Ishikawa (cell line): Measurements from ENCODE around the gene TMEM212.

Experiments used
- CEBPB ChIP-seq: IDR thresholded peaks from 2 replicates; pipeline ENCODE4 v1.6.1; 2012
- CREB1 ChIP-seq: IDR thresholded peaks from 2 replicates; pipeline ENCODE4 v1.6.1; 2012; ENCODE audit warnings: low read depth
- EGR1 ChIP-seq: IDR thresholded peaks from 2 replicates; pipeline ENCODE4 v1.6.1; 2012
- EP300 ChIP-seq: IDR thresholded peaks from 2 replicates; pipeline ENCODE4 v1.6.1; 2012; ENCODE audit warnings: borderline replicate concordance
- FOXM1 ChIP-seq: IDR thresholded peaks from 2 replicates; pipeline ENCODE4 v1.6.1; 2012; ENCODE audit warnings: low read depth, borderline replicate concordance
- MAX ChIP-seq: IDR thresholded peaks from 2 replicates; pipeline ENCODE4 v1.6.1; 2012
- NFIC ChIP-seq: IDR thresholded peaks from 2 replicates; pipeline ENCODE4 v1.6.1; 2012
- RAD21 ChIP-seq: IDR thresholded peaks from 2 replicates; pipeline ENCODE4 v1.6.1; 2012; ENCODE audit warnings: low read depth
- REST ChIP-seq: IDR thresholded peaks from 2 replicates; pipeline ENCODE4 v1.6.1; 2012; ENCODE audit warnings: low read depth, mild to moderate bottlenecking
- TAF1 ChIP-seq: IDR thresholded peaks from 2 replicates; pipeline ENCODE4 v1.6.1; 2012; ENCODE audit warnings: low read depth, mild to moderate bottlenecking
- TCF12 ChIP-seq: IDR thresholded peaks from 2 replicates; pipeline ENCODE4 v1.6.1; 2012; ENCODE audit warnings: low read depth
- TEAD4 ChIP-seq: IDR thresholded peaks from 2 replicates; pipeline ENCODE4 v1.6.1; 2012
- USF1 ChIP-seq: IDR thresholded peaks from 2 replicates; pipeline ENCODE4 v1.6.1; 2012
- YY1 ChIP-seq: IDR thresholded peaks from 2 replicates; pipeline ENCODE4 v1.6.1; 2012; ENCODE audit warnings: low read depth
- ZBTB7A ChIP-seq: IDR thresholded peaks from 2 replicates; pipeline ENCODE4 v1.6.1; 2012; ENCODE audit warnings: low read depth

Gene TMEM212

GRCh38 chr3:171836855-171837254 lies 6.3 kb upstream of the TMEM212 start:
- TF ChIP-seq EGR1, result no peak
- TF ChIP-seq MAX, result no peak
- no peak for TF ChIP-seq USF1
- no peak for TF ChIP-seq RAD21
- TF ChIP-seq TEAD4, result no peak
- no peak for TF ChIP-seq REST
- TF ChIP-seq ZBTB7A, result no peak
- no peak for TF ChIP-seq NFIC
- no peak for TF ChIP-seq TCF12
- TF ChIP-seq CEBPB, result no peak
- TF ChIP-seq TAF1, result no peak
- no peak for TF ChIP-seq FOXM1

- no peak for TF ChIP-seq RAD21
- no peak for TF ChIP-seq REST
- TF ChIP-seq MAX, result no peak
- no peak for TF ChIP-seq CEBPB
- TF ChIP-seq USF1, result no peak
- no peak for TF ChIP-seq TEAD4
- TF ChIP-seq FOXM1, result no peak
- TF ChIP-seq CREB1, result no peak
- TF ChIP-seq YY1, result no peak
- no peak for TF ChIP-seq NFIC
- no peak for TF ChIP-seq TAF1
- TF ChIP-seq EP300, result no peak
- no peak for TF ChIP-seq TCF12
- TF ChIP-seq EGR1, result no peak
- TF ChIP-seq ZBTB7A, result no peak
Observed at GRCh38 chr3:171837698-171838097, 5.5 kb upstream of the TMEM212 start.

DNA sequence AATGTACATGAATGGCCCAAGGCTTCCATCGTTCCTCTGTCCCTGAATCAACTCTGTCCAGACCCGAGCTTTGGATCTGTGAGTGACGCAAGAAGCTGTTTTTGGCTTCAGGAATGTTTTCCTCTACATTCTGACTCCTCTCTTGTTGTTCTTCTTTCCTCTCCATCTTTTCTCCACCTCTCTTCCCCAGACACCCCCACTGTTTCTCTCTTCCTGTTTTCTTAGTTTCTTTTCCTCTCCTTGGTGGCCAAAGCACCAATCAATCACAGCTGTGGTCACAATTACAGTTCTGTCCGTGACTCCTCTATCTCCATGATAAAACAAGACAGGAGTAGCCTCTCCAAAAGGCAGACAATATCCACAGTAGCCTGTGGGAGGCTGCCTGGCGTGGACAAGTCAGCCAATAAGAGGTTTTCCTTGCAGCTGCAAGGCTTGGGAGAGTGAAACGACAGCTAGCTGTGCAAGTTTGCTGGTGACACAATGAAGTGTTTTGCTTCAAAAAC lies 4.9 kb upstream of the TMEM212 start:
- no peak for TF ChIP-seq EP300
- no peak for TF ChIP-seq MAX
- no peak for TF ChIP-seq FOXM1
- no peak for TF ChIP-seq TAF1
- no peak for TF ChIP-seq CREB1
- no peak for TF ChIP-seq YY1
- TF ChIP-seq USF1, result no peak
- TF ChIP-seq RAD21, result no peak
- TF ChIP-seq ZBTB7A, result no peak
- no peak for TF ChIP-seq TCF12
- no peak for TF ChIP-seq TEAD4
- TF ChIP-seq EGR1, result no peak
- TF ChIP-seq REST, result no peak
- TF ChIP-seq NFIC, result no peak
- TF ChIP-seq CEBPB, result no peak

DNA sequence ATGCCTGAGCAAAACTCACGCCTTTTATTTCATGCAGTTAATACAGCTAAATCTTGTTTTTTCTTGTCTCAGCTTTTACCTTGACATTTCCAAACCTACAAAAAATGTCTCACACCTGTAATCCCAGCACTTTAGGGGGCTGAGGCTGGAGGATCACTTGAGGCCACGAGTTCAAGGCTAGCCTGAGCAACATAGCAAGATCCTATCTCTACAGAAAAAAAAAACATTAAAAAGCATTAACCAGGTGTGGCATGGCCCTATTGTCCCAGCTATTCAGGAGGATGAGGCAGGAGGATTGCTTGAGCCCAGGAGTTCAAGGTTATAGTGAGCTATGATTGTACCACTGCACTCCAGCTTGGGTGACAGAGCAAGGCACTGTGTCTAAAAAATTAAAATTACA lies 3.9 kb upstream of the TMEM212 start:
- TF ChIP-seq FOXM1 (no peak), TCF12 (no peak), TAF1 (no peak), USF1 (no peak), YY1 (no peak), CREB1 (no peak)
